ENCODE results near the gene OR1Q1. TPM values are rescaled to one million over a fixed set of nuclear protein-coding genes. Genes with fewer than 3 reads are reported as not detected.

Gene OR1Q1
- total RNA-seq, 2 donors from 2014 or later: 0.40 to 0.96 TPM

Other genes with a start within 250 kb of the OR1Q1 start
- gene PTGS1, start 243.7 kb upstream of the OR1Q1 start, total RNA-seq: 100 to 1,000 TPM in 1 of 2 donors, 1 to 10 TPM in 1; 3.0 to 123 TPM
- not detected for gene OR1J1, start 136.8 kb upstream of the OR1Q1 start, total RNA-seq
- gene OR1J2, start 103.9 kb upstream of the OR1Q1 start, total RNA-seq: under 1 TPM; 0.30 to 0.37 TPM
- gene OR1J4, start 95.6 kb upstream of the OR1Q1 start, total RNA-seq: under 1 TPM; 0.40 to 0.50 TPM
- gene OR1N1, start 87.4 kb upstream of the OR1Q1 start, total RNA-seq: not detected
- 1 to 10 TPM in 1 of 2 donors, under 1 TPM in 1; 0.31 to 1.2 TPM for gene OR1N2, start 61.6 kb upstream of the OR1Q1 start, total RNA-seq
- not detected for gene OR1L8, start 31.4 kb upstream of the OR1Q1 start, total RNA-seq
- gene OR1B1, start 42.9 kb downstream of the OR1Q1 start, total RNA-seq: not detected
- gene OR1L1, start 47.0 kb downstream of the OR1Q1 start, total RNA-seq: not detected
- gene OR1L3, start 60.4 kb downstream of the OR1Q1 start, total RNA-seq: not detected
- gene OR1L4, start 109.3 kb downstream of the OR1Q1 start, total RNA-seq: not detected
- not detected for gene OR1L6, start 127.6 kb downstream of the OR1Q1 start, total RNA-seq
- not detected for gene OR5C1, start 174.2 kb downstream of the OR1Q1 start, total RNA-seq
- not detected for gene OR1K1, start 185.4 kb downstream of the OR1Q1 start, total RNA-seq
- gene PDCL, start 213.8 kb downstream of the OR1Q1 start, total RNA-seq: 10 to 100 TPM; 13.6 to 14.4 TPM

All from T-helper 17 cell (primary cell).